Inflammatory macrophage treated with lipopolysaccharide for 4 hours (primary cell): ENCODE data around the gene LPAR5.
A peak's percentile ranks its signal among the peaks of the same experiment; 100 is the strongest.

ENCODE experiments used
- DNase-seq: peaks from one replicate; pipeline ENCODE4 v3.0.0-alpha.2; 2020

Gene LPAR5

GRCh38 chr12:6635856-6636531 is at the start of gene LPAR5:
Gene LPAR5 (minus strand): TSS chr12:6635959. CDS start chr12:6621248, 14,711 bp downstream.
- DNase-seq: peak; percentile 59

- peak; percentile 64 for DNase-seq
Measured at GRCh38 chr12:6684609-6685008, 48.9 kb upstream of the LPAR5 start.

- DNase-seq: no peak
Measured at GRCh38 chr12:6676962-6677361, 41.2 kb upstream of the LPAR5 start.

- DNase-seq: no peak
Measured at GRCh38 chr12:6672143-6672542, 36.4 kb upstream of the LPAR5 start.

- DNase-seq: no peak
Measured at GRCh38 chr12:6667559-6668210, 31.9 kb upstream of the LPAR5 start.

GRCh38 chr12:6666211-6666610 is 30.5 kb upstream of the LPAR5 start:
- DNase-seq: no peak

GRCh38 chr12:6664902-6665301 is 29.1 kb upstream of the LPAR5 start:
- peak; percentile 69 for DNase-seq

GRCh38 chr12:6662906-6663742 is 27.4 kb upstream of the LPAR5 start, which contains the start of gene ING4:
Gene ING4 (minus strand): TSS chr12:6663119. CDS start chr12:6663101, 18 bp downstream.
- DNase-seq: peak; percentile 100

- peak; percentile 18 for DNase-seq
Measured at GRCh38 chr12:6662602-6662905, 26.8 kb upstream of the LPAR5 start.

- no peak for DNase-seq
Measured at GRCh38 chr12:6653987-6654386, 18.2 kb upstream of the LPAR5 start.

GRCh38 chr12:6653342-6653741 is 17.6 kb upstream of the LPAR5 start:
- DNase-seq: no peak

GRCh38 chr12:6652391-6652790 is 16.6 kb upstream of the LPAR5 start:
- no peak for DNase-seq

- no peak for DNase-seq
Measured at GRCh38 chr12:6650832-6651231, 15.1 kb upstream of the LPAR5 start.

- DNase-seq: peak; percentile 80
Measured at GRCh38 chr12:6647083-6647604, 11.4 kb upstream of the LPAR5 start, which contains the start of gene ACRBP. Gene ACRBP (minus strand): TSS chr12:6647432. CDS start chr12:6647366, 66 bp downstream.

GRCh38 chr12:6646276-6647082 is 10.7 kb upstream of the LPAR5 start:
- no peak for DNase-seq

GRCh38 chr12:6644903-6645302 is 9.1 kb upstream of the LPAR5 start:
- DNase-seq: peak; percentile 36

GRCh38 chr12:6644257-6644596 is 8.5 kb upstream of the LPAR5 start:
- peak; percentile 95 for DNase-seq

- DNase-seq: peak; percentile 89
Measured at GRCh38 chr12:6643569-6644256, 8.0 kb upstream of the LPAR5 start.

GRCh38 chr12:6641131-6641530 is 5.4 kb upstream of the LPAR5 start:
- no peak for DNase-seq

- no peak for DNase-seq
Measured at GRCh38 chr12:6640497-6640896, 4.7 kb upstream of the LPAR5 start.

- DNase-seq: peak; percentile 58
Measured at GRCh38 chr12:6639151-6639801, 3.5 kb upstream of the LPAR5 start.
